HL-60 (cell line): ENCODE data around the gene RNF26.
A peak's percentile ranks its signal among the peaks of the same experiment; 100 is the strongest.

Experiments
- DNase-seq, 2 experiments: peaks; one replicate each; pipeline ENCODE4 v3.0.0-alpha.2; 2010 to 2020; ENCODE audit warnings: low read depth in 1 of 2, low spot score in 1 of 2
- H3K27ac ChIP-seq: fragments of 250-450 bp; sonication (Bioruptor Pico); replicated peaks from 2 replicates; pipeline ENCODE4 v1.5.1; 2020; ENCODE audit warnings: mild to moderate bottlenecking, moderate library complexity
- H3K27me3 ChIP-seq: fragments of 250-450 bp; sonication (Bioruptor Pico); 2 replicates; pipeline ENCODE4 v1.5.1; 2021; ENCODE audit warnings: mild to moderate bottlenecking, moderate library complexity; ENCODE audit not compliant: insufficient read depth, poor library complexity, severe bottlenecking
- H3K4me3 ChIP-seq: replicated peaks from 2 replicates; pipeline ENCODE4 v1.5.1; 2011; ENCODE audit warnings: mild to moderate bottlenecking, control low read depth, low read length; ENCODE audit not compliant: insufficient read depth
- GABPA ChIP-seq: IDR thresholded peaks from 2 replicates; pipeline ENCODE4 v1.6.1; 2012; ENCODE audit warnings: low read depth
- POLR2AphosphoS5 ChIP-seq: IDR thresholded peaks from 2 replicates; pipeline ENCODE4 v1.6.1; 2012; ENCODE audit warnings: low read depth
- REST ChIP-seq: IDR thresholded peaks from 2 replicates; pipeline ENCODE4 v1.6.1; 2012; ENCODE audit warnings: low read depth; ENCODE audit not compliant: insufficient replicate concordance
- SPI1 ChIP-seq: IDR thresholded peaks from 2 replicates; pipeline ENCODE4 v1.6.1; 2012; ENCODE audit warnings: low read depth, mild to moderate bottlenecking, borderline replicate concordance
- TF ChIP-seq, protein P1 (sequence below): IDR thresholded peaks from one replicate; pipeline ENCODE4 v1.5.1; 2011; ENCODE audit warnings: low read length, control low read depth, inconsistent platforms; ENCODE audit not compliant: insufficient read depth

RNF26 gene

DNA sequence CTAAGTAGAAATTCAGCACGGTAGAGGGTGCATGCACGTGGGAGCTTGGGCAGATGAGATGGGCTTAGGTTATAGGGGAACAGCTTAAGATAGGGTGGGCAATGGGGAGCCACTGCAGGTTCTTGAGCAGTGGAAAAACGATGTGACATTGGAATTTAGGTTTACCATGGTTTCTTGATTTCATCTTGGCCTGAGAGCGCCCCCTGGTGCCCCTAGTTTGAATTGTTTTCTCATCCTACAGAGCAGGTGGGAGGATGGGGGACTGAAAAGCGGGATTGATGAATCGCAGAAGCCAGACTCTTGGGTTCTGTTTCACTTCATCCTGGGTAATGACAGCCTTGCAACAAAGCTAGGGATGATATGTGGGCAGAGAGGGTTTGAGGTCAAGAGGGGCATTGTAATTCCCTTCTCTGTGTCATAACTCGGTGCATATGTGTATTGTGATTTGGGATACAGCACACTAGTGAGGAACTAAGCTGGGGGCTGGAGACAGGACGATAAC lies 10.7 kb upstream of the RNF26 start:
- peak in 1 of 2 experiments; percentile 76 for DNase-seq
- Histone ChIP-seq H3K27me3 (peaks cover 3% of the 10 kb centered on the region), H3K4me3 (no peak overlapping the region), H3K27ac (no peak overlapping the region)
- TF ChIP-seq REST (no peak), SPI1 (no peak), POLR2AphosphoS5 (no peak), GABPA (no peak)
- TF ChIP-seq, protein P1, sequence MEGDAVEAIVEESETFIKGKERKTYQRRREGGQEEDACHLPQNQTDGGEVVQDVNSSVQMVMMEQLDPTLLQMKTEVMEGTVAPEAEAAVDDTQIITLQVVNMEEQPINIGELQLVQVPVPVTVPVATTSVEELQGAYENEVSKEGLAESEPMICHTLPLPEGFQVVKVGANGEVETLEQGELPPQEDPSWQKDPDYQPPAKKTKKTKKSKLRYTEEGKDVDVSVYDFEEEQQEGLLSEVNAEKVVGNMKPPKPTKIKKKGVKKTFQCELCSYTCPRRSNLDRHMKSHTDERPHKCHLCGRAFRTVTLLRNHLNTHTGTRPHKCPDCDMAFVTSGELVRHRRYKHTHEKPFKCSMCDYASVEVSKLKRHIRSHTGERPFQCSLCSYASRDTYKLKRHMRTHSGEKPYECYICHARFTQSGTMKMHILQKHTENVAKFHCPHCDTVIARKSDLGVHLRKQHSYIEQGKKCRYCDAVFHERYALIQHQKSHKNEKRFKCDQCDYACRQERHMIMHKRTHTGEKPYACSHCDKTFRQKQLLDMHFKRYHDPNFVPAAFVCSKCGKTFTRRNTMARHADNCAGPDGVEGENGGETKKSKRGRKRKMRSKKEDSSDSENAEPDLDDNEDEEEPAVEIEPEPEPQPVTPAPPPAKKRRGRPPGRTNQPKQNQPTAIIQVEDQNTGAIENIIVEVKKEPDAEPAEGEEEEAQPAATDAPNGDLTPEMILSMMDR, result peak; percentile 71

- H3K4me3 ChIP-seq, result no peak overlapping the region
- no peak for TF ChIP-seq SPI1
- no peak for TF ChIP-seq REST
- no peak for TF ChIP-seq POLR2AphosphoS5
- TF ChIP-seq GABPA, result no peak
- TF ChIP-seq, protein P1, result no peak
- H3K27ac ChIP-seq, result no peak overlapping the region
- H3K27me3 ChIP-seq, result peaks cover 3% of the 10 kb centered on the region
- DNase-seq, result no peak
These were observed 10.1 kb upstream of the RNF26 start for GRCh38 chr11:119324189-119324588.

DNA sequence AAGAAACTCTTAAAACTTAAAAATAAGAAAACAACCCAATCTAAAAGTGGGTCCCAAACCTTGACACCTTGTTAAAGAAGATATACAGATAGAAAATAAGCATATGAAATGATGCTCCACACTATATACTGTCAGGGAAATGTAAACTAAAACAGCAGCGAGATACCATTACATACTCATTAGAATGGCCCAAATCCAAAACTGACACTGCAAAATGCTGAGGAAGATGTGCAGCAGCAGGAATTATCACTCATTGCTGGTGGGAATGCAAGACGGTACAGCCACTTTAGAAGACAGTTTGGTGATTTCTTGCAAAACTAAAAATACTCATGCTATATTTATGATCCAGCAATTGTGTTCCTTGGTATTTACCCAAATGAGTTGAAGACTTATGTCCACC lies 5.0 kb upstream of the RNF26 start:
- Histone ChIP-seq H3K4me3 (no peak overlapping the region), H3K27me3 (no peaks in the 10 kb centered on the region), H3K27ac (no peak overlapping the region)
- TF ChIP-seq GABPA (no peak), SPI1 (no peak), POLR2AphosphoS5 (no peak), REST (no peak)
- TF ChIP-seq, protein P1, result no peak
- no peak for DNase-seq
